KOPT-K1 (cell line): ENCODE measurements around the gene RAP1GAP2.

ENCODE experiments used
- H3K27ac ChIP-seq: fragments of 200-600 bp; sonication (generic); 2 replicates; pipeline ENCODE4 v1.5.1; 2016; ENCODE audit warnings: antibody characterized with exemption, mild to moderate bottlenecking, low read depth, low read length; ENCODE audit not compliant: poor library complexity, severe bottlenecking
- H3K36me3 ChIP-seq: fragments of 200-600 bp; sonication (generic); 2 replicates; pipeline ENCODE4 v1.5.1; 2017; ENCODE audit warnings: antibody characterized with exemption, mild to moderate bottlenecking, low read length, moderate library complexity; ENCODE audit not compliant: insufficient read depth
- H3K9me3 ChIP-seq: fragments of 200-600 bp; sonication (generic); 2 replicates; pipeline ENCODE4 v1.5.1; 2017; ENCODE audit warnings: antibody characterized with exemption, low read length, mild to moderate bottlenecking; ENCODE audit not compliant: insufficient read depth, poor library complexity, severe bottlenecking

The RAP1GAP2 gene

GRCh38 chr17:2798678-2799077 is 2.4 kb downstream of the RAP1GAP2 start:
- no peaks in the 10 kb centered on the region for H3K9me3 ChIP-seq
- H3K27ac ChIP-seq, result no peak overlapping the region
- H3K36me3 ChIP-seq, result no peaks in the 10 kb centered on the region

- no peaks in the 10 kb centered on the region for H3K9me3 ChIP-seq
- no peaks in the 10 kb centered on the region for H3K36me3 ChIP-seq
- H3K27ac ChIP-seq, result no peak overlapping the region
These were observed 3.4 kb downstream of the RAP1GAP2 start for GRCh38 chr17:2799653-2800052.

DNA sequence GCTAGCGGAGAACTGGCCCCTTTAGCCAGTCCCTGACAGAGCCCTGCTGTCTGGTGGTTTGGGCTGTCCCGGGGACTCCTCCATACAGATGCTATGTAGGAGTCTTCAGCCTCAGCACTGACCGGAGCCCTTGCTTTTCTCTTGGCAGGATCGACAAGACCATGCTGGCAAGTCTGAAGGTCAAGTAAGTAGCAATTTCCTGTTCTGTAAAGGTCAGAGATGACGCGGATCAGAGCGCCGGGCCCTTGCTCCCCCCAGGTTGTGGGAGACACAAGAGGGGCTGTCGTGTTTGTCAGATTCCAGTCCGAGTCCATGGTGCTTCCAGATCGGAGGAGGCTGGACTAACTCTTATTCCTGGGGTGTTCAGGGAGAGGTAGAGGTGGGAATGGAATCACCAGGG is 4.1 kb downstream of the RAP1GAP2 start:
- no peaks in the 10 kb centered on the region for H3K9me3 ChIP-seq
- no peaks in the 10 kb centered on the region for H3K36me3 ChIP-seq
- no peak overlapping the region for H3K27ac ChIP-seq

GRCh38 chr17:2801841-2802240 is 5.6 kb downstream of the RAP1GAP2 start:
- H3K27ac ChIP-seq, result no peak overlapping the region
- H3K9me3 ChIP-seq, result no peaks in the 10 kb centered on the region
- H3K36me3 ChIP-seq, result no peaks in the 10 kb centered on the region

DNA sequence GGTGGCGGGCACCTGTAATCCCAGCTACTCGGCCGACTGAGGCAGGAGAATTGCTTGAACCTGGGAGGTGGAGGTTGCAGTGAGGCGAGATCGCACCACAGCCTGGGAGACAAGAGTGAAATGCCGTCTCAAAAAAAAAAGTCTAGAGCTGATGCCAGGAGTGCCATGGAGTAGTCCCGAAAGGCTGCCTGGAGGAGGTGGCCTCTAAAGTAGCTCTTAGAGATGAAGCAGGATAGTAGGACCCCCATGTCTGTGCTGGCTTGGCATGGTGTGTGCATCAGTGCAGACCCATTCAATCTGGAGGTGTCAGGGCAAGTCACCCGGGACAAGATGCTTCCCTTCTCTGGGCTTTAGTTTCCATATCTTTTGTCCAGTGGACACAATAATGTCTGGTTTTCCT is 6.3 kb downstream of the RAP1GAP2 start:
- no peaks in the 10 kb centered on the region for H3K36me3 ChIP-seq

GRCh38 chr17:2803386-2803785 is 7.1 kb downstream of the RAP1GAP2 start:
- H3K27ac ChIP-seq, result no peak overlapping the region
- no peaks in the 10 kb centered on the region for H3K9me3 ChIP-seq
- no peaks in the 10 kb centered on the region for H3K36me3 ChIP-seq

More for the DNA sequence above, 6.3 kb downstream of the RAP1GAP2 start:
- Histone ChIP-seq H3K27ac (no peak overlapping the region), H3K9me3 (no peaks in the 10 kb centered on the region)

- H3K27ac ChIP-seq, result no peak overlapping the region
- no peaks in the 10 kb centered on the region for H3K9me3 ChIP-seq
- H3K36me3 ChIP-seq, result no peaks in the 10 kb centered on the region
These were observed 7.7 kb downstream of the RAP1GAP2 start for GRCh38 chr17:2803971-2804370.

DNA sequence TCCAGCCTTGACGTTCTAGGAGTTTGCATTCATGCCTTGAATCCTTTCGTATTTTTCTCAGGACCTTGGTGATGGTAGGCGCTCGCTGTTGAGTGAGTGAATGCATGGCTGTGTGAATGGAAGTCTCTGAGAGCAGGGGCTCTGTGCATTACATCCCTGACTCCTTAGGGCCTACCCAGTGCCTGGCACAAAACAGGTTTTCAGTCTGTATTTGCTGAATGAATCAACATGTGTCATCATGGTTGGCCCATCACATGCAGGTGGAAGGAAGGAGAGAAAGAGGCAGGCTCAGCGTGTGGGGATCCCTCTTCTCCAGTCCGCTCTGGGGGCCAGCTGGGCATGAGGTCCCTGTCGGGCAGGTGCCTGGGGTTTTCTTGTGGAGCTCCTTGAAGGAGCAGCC is 8.7 kb downstream of the RAP1GAP2 start:
- no peak overlapping the region for H3K27ac ChIP-seq
- H3K9me3 ChIP-seq, result no peaks in the 10 kb centered on the region
- no peaks in the 10 kb centered on the region for H3K36me3 ChIP-seq

GRCh38 chr17:2805961-2806360 is 9.7 kb downstream of the RAP1GAP2 start:
- no peaks in the 10 kb centered on the region for H3K36me3 ChIP-seq

GRCh38 chr17:2808367-2809335 is 12.4 kb downstream of the RAP1GAP2 start:
- H3K27ac ChIP-seq, result no peak overlapping the region
- no peaks in the 10 kb centered on the region for H3K36me3 ChIP-seq
- H3K9me3 ChIP-seq, result no peaks in the 10 kb centered on the region

More at GRCh38 chr17:2805961-2806360, 9.7 kb downstream of the RAP1GAP2 start:
- H3K9me3 ChIP-seq, result no peaks in the 10 kb centered on the region
- H3K27ac ChIP-seq, result no peak overlapping the region

- no peaks in the 10 kb centered on the region for H3K9me3 ChIP-seq
- no peaks in the 10 kb centered on the region for H3K36me3 ChIP-seq
- no peak overlapping the region for H3K27ac ChIP-seq
These were observed 13.1 kb downstream of the RAP1GAP2 start for GRCh38 chr17:2809337-2809736.

DNA sequence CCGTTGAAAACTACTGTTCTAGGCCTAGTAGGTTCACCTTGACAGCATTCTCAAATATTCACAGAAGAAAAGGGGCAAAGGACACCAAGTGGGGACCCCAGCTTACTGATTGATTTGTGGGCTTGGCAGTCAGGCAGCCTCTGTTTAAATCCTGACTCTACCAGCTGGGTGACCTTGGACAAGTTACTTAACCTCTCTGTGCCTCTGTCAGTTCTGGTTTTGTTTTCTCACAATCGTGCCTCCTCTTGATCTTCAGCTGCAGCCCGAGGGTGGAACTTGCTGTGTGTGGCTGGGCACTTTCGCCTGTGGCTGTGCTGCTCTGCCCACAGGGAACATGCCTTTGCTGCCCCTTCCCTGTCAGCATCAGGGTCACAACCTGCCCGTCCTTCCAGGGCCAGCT is 17.8 kb downstream of the RAP1GAP2 start:
- no peaks in the 10 kb centered on the region for H3K9me3 ChIP-seq
- H3K36me3 ChIP-seq, result no peaks in the 10 kb centered on the region
- H3K27ac ChIP-seq, result no peak overlapping the region

DNA sequence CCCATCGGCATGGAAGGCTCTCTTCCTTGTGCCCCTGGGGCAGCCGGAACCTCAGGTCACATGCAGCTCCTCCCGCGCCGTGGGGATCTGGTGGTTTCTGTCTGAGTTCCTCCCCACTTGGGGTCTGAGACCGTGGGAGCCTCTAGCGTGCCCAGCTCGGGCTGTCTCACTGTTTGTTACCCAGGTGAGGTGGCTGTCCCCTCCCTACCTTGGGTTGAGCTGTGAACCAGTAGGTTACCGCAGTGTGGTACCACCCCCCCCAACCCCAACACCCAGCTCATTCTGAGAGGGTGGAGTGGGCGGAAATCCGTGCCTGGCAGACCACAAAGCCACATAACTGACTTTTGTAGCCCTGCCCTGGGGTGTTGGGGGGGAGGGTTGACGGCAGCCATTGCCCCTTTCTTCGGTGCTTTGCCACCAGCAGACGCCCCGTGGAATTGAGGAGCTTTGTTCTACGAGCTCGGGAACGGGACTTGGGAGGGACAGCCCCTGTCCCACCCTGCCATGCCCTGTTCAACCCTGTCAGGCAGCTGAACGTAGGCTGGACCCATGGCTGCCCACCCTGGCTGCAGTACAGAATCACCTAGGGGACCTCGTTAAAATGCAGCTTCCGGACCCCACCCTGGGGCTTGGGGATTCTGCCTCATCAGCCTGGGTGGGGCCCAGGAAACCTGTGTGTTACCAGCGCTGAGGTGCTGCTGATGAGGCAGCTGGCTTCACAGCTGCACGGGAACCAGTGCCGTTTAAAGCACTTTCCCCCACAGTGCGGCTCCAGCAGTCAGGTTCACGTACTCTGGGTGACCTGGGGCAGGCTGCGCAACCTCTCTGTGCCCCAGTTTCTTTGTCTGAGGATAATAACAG is 18.5 kb downstream of the RAP1GAP2 start:
- Histone ChIP-seq H3K9me3 (no peaks in the 10 kb centered on the region), H3K36me3 (no peaks in the 10 kb centered on the region), H3K27ac (no peak overlapping the region)

- Histone ChIP-seq H3K27ac (no peak overlapping the region), H3K9me3 (no peaks in the 10 kb centered on the region), H3K36me3 (no peaks in the 10 kb centered on the region)
These were observed 19.5 kb downstream of the RAP1GAP2 start for GRCh38 chr17:2815781-2816185.

GRCh38 chr17:2816688-2817087 is 20.4 kb downstream of the RAP1GAP2 start:
- no peaks in the 10 kb centered on the region for H3K36me3 ChIP-seq
- no peak overlapping the region for H3K27ac ChIP-seq
- no peaks in the 10 kb centered on the region for H3K9me3 ChIP-seq
